ENCODE data around the gene DESI1.
"Not testable (repeated sequence)": the region's sequence is repeated elsewhere in the genome, so short reads cannot be mapped to it uniquely, and the experiment has no call there.

The DESI1 gene

DNA sequence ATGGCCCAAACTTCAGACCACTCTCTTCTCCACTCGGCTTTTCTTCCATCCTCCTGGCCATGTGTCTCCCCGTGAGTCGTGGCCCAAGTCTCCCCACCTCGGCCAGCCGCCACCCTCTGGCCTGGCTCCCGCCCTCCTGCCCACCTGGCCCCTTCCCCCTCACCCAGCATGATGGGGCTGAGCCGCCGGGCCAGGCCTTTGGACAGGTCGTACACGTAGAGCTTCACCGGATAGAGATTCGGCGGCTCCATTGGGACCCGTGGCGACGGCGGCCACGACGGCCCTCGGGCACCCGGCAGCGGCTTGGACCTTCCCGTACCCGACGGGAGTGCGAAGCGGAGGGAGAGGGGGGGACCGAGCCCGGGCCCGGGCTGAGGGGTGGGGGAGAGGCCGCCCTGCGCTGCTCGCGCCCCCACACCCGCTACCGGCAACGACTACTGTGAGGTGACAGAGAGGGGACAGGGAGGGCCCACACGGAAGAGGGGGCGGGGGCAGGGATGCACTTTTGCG lies at the start of gene DESI1:
Gene DESI1 (minus strand): TSS at position 455 of the 510 bp plus-strand sequence. CDS start 204 bp downstream, at position 251.
- DNase-seq (ENCODE audit: low spot score): no peak

DNA sequence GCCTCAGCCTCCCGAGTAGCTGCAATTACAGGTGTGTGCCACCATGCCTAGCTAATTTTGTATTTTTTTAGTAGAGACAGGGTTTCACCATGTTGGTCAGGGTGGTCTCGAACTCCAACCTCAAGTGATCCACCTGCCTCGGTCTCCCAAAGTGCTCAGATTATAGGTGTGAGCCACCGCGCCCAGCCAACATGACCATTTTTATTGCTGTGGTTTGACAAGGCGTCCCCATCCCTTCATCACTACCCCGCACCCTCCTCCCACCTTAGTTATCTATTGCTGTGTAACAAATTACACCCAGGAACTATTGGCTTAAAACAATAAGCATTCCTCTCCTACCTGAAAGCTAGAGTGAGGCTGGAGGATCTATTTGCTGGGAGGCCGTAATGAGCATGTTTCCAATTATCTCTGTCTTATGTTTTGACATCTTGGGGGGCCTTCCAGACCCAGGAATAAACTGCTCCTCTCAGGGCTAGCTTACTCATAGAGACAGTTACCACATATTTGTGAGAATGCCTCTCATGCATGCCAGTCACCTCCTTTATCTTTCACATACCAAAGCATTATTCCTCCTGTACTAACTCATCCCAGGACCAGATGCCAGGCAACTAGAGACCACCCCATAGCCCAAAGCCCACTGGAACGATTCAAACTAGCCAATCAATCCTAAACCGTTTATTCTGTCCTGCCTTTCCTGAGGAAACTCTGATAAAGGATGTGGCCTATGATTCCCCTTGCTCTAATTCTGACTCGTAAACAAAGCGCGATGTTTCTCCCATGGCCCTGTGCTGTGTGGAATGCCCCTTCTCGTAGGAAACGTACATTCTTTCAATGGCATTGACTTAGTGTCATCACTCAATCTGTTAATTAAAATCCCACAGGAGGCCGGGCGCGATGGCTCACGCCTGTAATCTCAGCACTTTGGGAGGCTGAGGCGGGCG lies 48.4 kb upstream of the DESI1 start:
- DNase-seq (ENCODE audit: low spot score): no peak

DNA sequence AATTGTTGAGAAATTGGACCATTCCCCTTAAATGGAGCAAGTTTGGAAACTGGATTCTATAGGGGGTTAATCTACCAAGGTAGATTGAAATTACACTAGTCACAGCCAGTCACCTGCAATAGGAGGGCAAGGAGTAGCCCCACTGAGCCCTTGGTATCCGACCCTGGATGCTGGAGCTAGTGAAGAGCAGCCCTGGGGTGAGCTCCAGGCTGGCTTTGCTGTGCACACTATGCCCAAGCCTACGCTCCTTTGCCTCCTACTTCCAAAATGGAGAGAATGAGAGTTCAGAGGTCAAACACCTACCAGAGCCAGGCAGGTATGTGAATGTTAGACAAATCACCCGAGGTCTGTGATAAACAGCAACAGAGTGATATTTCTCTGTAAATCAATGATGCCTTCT lies 44.1 kb upstream of the DESI1 start:
- DNase-seq (ENCODE audit: low spot score): no peak

DNA sequence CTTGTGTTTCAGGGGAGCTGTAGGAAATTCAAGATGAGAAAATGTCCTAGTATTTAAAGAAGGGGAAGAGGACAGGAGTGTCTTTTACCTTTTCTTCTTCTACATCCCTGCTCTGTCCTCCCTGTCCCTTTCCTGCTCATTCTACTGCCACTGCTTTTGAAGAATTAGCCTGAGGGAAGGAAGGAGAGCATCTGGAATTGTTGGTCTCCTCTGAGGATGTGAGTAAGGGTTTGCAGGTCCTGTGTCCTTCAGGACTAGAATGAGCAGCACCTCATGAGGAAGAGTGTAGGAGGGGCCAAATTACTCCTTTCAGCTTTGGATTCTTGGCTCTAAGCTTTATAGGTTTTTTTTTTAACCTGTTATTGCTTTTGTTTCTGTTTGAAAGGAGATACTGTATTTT lies 43.6 kb upstream of the DESI1 start:
- no peak for DNase-seq (ENCODE audit: low spot score)

DNA sequence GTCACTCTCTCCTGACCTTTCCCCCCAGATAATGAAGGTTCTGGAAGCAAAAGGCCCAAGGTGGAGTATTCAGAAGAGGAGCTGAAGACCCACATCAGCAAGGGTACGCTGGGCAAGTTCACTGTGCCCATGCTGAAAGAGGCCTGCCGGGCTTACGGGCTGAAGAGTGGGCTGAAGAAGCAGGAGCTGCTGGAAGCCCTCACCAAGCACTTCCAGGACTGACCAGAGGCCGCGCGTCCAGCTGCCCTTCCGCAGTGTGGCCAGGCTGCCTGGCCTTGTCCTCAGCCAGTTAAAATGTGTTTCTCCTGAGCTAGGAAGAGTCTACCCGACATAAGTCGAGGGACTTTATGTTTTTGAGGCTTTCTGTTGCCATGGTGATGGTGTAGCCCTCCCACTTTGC lies 42.8 kb upstream of the DESI1 start:
- not testable (repeated sequence) for DNase-seq (ENCODE audit: low spot score)

DNA sequence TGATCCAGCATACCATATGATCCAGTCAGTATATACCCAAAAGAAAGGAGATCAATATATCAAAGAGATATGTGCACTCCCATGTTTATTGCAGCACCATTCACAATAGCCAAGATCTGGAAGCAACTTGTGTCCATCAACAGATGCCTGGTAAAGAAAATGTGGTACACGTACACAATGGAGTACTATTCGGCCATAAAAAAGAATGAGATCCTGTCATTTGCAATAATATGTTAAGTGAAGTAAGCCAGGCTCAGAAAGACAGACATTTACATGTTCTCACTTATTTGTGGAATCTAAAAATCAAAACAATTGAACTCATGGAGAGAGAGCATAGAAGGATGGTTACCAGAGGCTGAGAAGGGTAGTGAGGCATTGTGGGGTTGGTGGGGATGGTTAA lies 40.9 kb upstream of the DESI1 start:
- DNase-seq (ENCODE audit: low spot score): no peak

DNA sequence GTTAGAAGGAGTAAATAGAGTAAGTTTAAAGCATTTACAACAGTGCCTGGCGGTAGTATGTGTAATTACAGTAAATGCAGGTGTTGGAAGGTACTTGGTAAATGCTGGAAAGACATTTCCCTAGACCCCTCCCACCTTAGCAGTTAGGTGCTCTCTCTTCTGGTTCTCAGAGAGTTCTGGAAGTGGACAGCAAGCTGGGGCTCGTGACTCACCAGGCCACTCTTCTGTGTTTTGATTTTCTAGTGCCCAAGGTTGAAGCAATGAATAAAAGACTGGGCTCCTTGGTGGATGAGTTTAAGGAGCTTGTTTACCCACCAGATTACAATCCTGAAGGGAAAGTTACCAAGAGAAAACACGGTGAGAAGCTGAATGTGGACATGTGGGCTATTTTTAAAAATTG lies 40.2 kb upstream of the DESI1 start:
- DNase-seq (ENCODE audit: low spot score): no peak

DNA sequence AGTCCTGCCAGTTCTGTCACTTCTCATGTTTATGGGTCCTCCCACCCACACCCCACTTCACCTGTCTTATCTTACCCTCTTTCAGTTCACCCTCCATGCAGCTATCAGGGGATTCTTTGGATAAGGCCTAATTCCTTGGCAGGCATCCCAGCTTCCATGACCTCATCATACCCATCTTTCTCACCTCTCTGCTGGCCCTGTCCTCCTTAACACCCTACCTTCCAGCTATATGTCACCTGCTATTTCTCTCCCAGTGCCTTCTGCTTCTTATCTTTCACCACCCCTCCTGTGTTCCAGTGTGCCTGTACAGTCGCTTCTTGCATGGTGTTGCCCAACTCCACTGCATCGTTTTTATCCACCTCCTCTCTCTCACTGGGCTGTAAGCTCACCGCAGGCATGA lies 39.6 kb upstream of the DESI1 start:
- DNase-seq (ENCODE audit: low spot score): no peak

DNA sequence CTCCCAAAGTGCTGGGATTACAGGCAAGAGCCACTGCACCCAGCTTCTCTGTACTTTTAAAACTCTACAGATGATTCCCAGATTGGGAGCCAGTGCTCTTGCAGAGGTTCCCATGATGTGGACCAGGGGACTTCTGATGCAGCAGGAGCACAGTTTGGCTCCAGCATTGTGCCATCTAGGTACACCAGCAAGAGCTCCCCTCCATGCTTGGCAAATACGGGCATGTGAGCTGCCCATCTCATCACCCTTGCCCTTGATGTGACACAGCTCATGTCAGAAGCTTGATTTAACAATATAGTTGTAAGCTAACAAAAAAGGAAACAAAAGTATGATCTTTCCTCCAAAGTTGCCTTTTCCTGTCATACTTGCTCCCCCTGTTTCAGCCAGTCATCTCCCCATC lies 39.1 kb upstream of the DESI1 start:
- no peak for DNase-seq (ENCODE audit: low spot score)

DNA sequence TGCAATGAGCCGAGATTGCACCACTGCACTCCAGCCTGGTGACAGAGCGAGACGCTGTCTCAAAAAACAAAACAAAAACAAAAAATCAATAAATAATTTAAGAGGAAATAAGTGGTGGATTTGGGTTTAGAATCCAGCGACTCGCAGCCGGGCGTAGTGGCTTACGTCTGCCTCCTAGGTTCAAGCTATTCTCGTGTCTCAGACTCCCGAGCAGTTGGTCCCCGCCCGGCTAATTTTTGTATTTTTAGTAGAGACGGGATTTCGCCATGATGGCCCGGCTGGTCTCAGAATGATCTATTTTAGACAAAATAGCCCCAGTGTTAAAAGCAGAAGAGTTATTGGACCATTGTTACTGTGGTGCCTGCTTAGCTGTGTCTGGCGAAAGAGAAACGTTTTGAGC lies 38.0 kb upstream of the DESI1 start:
- no peak for DNase-seq (ENCODE audit: low spot score)

DNA sequence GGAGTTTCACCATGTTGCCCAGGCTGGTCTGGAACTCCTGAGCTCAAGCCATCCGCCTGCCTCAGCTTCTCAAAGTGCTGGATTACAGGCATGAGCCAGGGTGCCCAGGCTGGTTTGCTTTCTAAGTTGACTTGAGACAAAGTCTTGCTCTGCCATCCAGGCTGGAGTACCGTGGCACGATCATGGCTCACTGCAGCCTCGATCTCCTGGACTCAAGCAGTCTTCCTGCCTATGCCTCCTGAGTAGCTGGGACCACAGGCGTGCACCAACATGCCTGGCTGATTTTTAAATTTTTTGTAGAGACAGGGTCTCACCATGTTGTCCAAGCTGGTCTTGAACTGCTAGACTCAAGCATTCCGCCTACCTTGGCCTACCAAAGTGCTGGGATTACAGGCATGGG lies 36.9 kb upstream of the DESI1 start:
- no peak for DNase-seq (ENCODE audit: low spot score)

DNA sequence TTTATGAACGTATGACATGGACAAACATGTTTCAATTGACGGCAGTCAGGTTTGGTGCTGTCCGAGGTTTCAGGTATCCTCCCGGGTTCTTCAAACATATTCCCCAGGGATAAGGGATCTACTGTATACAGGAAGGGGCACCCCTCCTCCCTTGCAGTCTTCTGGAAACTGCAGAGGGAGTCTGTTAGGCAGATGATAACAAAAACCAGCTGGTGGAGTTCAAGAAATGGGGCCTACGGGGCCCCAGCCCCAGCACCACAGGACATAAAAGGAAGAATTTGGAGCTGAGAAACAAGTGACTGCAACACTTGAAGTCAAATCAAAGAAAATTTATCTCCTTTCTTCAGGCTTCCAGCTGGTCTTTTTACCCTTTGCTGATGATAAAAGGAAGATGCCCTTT lies 35.7 kb upstream of the DESI1 start:
- no peak for DNase-seq (ENCODE audit: low spot score)

DNA sequence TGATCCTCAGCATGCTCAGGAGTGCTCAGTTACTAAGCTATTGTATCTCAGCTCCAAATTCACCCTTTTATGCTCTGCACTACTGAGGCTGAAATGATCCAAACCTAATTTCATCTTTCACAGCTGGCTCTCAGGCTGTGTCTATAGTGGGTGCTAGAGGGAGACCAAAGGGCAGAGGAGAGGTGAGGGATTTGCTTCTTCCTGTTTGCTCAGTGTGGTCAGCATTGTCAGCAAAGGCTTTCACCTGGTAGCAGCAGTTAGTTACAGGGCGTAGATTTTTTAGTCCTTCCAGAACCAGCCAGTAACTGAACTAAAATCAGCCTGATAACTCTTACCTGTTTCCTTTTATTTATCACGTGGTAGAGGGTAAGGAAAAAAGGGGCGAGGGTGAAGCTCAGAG lies 33.5 kb upstream of the DESI1 start:
- DNase-seq (ENCODE audit: low spot score): no peak

DNA sequence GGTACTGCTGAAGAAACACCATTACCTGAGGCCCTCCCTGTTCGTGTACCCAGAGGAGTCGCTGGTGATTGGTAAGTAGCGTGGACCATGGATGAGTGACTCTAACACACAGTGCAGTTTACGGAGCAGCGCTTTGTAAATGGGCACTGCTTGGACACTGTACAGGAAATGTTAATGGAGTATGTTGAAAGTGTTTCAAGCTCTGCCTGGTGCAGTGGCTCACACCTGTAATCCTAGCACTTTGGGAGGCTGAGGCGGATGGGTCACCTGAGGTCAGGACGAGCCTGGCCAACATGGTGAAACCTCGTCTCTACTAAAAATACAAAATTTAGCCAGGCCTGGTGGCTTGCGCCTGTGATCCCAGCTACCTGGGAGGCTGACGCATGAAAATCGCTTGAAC lies 30.0 kb upstream of the DESI1 start:
- no peak for DNase-seq (ENCODE audit: low spot score)

DNA sequence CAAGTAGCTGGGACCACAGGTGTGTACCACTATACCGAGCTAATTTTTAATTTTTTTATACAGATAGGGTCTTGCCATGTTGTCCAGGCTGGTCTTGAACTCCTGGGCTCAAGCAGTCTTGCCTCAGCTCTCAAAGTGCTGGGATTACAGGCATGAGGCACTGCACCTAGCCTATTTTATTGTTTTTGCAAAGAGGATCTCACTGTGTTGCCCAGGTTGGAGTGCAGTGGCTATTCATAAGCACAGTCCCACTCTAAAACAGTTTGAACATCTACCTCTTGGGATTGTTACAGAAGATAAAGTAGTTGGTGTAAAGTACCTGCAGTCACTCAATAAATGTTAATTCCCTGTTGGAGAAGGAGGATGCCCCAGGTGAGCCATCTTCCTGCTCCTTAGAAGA lies 29.4 kb upstream of the DESI1 start:
- DNase-seq (ENCODE audit: low spot score): no peak

DNA sequence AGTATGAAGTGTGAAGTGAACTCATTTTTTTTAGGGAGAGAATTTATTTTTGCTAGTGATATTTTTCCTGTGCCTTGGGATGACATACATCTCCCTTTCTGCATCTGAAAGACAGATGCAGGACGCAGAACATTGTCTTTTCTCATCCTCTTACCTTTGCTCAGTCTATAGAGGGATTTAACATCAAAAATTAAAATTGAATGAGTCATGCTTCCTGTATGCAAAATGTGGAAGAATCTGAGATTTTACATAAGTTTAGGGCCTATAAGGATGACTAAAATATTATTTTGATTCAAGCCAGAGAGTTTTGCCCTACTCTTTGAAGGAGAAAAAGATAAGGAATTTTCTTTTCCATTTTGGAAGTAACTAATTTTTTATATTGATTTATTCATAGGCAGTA lies 27.6 kb upstream of the DESI1 start:
- no peak for DNase-seq (ENCODE audit: low spot score)

DNA sequence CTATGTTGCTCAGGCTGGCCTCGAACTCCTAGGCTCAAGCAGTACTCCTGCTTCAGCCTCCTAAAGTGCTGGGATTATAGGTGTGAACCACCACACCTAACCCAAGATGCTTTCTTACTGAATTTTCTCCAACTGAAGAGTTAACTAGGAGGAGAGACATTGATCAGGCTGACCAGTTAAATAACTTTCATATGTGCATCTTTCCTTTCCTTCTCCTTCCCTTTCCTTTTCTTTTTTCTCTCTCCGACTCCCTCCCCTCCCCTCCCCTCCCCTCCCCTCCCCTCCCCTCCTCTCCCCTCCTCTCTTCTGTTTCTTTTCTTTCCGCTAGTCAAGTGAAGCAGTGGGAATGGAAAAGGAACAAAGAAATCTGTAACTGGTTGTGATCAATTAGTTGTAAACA lies 26.9 kb upstream of the DESI1 start:
- DNase-seq (ENCODE audit: low spot score): no peak

DNA sequence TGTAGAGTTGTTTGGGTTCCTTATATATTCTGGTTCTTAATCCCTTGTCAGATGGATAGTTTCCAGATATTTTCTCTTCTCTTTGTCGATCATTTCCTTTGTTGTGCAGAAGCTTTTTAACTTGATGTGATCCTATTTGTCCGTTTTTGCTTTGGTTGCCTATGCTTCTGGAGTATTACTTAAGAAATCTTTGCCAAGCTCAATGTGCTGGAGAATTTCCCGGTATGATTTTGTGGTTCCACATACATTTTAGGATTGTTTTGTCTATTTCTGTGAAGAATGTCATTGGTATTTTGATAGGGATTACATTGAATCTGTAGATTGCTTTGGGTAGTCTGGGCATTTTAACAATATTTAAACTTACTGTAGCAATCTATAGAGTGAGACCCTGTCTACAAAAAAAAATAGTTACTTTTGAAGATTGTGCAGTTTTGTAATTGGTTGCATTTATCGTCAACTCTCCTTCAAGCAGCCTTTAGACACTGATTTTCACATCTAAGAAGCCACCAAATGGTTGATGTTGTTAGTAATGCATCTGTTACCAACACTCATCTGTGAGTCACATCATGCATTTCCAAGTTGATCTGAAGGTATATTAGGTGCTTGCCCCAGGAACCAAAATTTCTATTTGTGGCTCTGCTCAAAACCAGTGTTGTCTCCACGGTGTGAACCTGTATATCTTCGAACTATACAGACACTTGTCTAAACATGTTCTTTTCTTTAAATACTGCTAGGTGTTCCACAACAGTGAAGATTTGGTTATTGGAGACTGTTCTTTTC lies 21.7 kb upstream of the DESI1 start:
- DNase-seq (ENCODE audit: low spot score): no peak

DNA sequence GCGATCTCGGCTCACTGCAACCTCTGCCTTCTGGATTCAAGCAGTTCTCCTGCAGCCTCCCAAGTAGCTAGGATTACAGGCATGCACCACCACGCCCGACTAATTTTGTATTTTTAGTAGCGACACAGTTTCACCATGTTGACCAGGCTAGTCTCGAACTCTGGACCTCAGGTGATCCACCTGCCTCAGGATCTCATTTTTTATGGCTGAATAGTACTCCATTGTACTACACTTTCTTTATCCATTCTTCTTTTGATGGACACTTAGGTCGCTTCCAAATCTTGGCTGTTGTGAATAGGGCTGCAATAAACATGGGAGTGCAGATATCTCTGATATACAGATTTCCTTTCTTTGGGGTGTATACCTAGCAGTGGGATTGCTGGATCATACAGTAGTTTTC lies 21.0 kb upstream of the DESI1 start:
- no peak for DNase-seq (ENCODE audit: low spot score)

DNA sequence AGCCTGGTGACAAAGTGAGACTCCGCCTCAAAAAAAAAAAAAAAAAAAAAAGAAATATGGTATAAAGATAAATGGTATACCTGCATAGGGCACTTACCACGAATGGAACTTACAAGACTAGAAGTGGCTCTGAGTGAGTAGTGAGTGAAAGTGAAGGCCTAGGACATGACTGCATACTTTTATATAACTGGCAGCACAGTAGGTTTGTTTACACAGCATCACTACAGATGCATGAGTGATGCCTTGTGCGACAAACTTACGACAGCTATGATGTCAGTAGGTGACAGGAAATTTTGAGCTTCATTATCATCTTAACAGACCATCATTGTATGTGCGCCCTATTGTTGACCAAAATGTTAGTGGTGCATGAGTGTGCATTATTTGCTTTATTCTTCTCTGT lies 17.9 kb upstream of the DESI1 start:
- DNase-seq (ENCODE audit: low spot score): no peak

DNA sequence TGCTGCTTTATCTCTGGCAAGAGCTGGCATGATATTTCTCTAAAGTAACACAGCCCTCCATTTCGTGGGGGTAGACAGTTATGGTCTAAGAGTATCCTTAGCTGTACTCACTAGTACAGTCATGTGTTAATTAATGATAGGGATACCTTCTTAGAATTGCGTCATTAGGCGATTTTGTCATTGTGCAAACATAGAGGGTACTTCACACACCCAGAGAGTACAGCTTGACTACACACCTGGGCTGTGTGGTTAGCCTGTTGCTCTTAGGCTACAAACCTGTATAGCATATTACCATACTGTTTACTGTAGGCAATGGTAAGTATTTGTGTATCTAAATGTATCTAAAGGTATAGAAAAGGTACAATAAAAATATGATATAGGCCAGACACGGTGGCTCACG lies 17.3 kb upstream of the DESI1 start:
- DNase-seq (ENCODE audit: low spot score): no peak

DNA sequence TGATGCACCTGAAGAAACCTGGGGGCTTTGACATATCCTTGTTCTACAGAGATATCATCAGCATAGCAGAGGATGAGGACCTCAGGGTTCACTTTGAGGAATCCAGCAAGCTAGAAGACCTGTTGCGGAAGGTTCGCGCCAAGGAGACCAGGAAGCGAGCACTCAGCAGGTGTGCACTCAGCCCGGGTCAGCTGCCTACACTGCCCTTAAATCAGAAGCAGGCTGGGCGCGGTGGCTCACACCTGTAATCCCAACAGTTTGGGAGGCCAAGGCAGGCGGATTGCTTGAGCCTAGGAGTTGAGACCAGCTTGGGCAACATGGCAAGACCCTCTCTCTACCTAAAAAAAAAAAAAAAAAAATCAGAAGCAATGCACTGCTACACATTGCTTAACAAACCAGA lies 16.8 kb upstream of the DESI1 start:
- not testable (repeated sequence) for DNase-seq (ENCODE audit: low spot score)

DNA sequence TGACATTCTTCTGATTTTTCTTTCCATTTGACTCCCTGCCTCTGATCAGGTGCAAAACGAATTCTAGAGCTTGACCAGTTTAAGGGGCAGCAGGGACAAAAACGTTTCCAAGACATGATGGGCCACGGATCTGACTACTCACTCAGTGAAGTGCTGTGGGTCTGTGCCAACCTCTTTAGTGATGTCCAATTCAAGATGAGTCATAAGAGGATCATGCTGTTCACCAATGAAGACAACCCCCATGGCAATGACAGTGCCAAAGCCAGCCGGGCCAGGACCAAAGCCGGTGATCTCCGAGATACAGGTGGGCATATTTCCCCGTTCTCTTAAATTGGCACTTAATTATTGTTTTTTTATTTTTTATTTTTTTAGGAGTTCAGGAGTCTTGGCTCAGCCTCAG lies 15.6 kb upstream of the DESI1 start:
- no peak for DNase-seq (ENCODE audit: low spot score)
